Gastroesophageal sphincter (tissue), 3 donors: Measurements from ENCODE around the gene FOCAD.

Source experiments
- CTCF ChIP-seq, 4 experiments: fragments of 200-600 bp in 2 of 4; fragments of 450-650 bp in 2 of 4; sonication (generic) in 1 of 4; IDR thresholded peaks; one replicate each; pipeline ENCODE4 v1.5.1; 2017 to 2019; ENCODE audit warnings: antibody characterized with exemption in 4 of 4, mild to moderate bottlenecking in 2 of 4, moderate library complexity in 2 of 4
- EP300 ChIP-seq: sonication (generic); formaldehyde crosslinking; IDR thresholded peaks from one replicate; pipeline ENCODE4 v1.6.1; 2017; ENCODE audit warnings: antibody characterized with exemption, mild to moderate bottlenecking

DNA sequence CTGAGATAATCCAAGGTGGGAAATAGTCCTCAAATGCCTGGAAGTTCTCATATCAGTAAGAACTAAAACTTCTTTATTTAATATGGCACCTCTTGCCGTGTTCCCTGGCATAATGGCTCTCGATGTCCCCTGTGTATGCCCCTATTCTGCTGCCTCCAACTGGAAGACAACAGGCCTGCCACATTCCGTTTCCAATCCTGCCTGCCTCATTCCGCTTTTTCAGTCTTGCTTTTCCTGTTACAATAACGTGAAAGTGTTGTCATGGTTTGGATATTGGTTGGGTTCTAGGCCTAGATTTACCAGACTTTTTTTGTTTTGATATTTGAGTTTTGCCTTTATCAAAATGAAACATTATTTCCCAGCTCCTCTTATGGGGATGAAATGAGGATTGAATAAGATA lies 98.2 kb downstream of the FOCAD start:
- TF ChIP-seq CTCF (IDR thresholded peaks at IDR 0.05) = no peak
- no peak for TF ChIP-seq EP300
